GM10266 (cell line): ENCODE measurements around the gene ANKRD23.

Source experiments
- DNase-seq: peaks from one replicate; pipeline ENCODE4 v3.0.0; 2012; ENCODE audit errors: extremely low spot score
- TF ChIP-seq, protein P1 (sequence below): IDR thresholded peaks from 2 replicates; pipeline ENCODE4 v1.5.1; 2012; ENCODE audit warnings: mild to moderate bottlenecking, low read depth; ENCODE audit not compliant: control insufficient read depth, insufficient read depth; ENCODE audit errors: missing control alignments

Gene ANKRD23

GRCh38 chr2:96844405-96844808 is 586 bp upstream of the ANKRD23 start:
- TF ChIP-seq, protein P1, sequence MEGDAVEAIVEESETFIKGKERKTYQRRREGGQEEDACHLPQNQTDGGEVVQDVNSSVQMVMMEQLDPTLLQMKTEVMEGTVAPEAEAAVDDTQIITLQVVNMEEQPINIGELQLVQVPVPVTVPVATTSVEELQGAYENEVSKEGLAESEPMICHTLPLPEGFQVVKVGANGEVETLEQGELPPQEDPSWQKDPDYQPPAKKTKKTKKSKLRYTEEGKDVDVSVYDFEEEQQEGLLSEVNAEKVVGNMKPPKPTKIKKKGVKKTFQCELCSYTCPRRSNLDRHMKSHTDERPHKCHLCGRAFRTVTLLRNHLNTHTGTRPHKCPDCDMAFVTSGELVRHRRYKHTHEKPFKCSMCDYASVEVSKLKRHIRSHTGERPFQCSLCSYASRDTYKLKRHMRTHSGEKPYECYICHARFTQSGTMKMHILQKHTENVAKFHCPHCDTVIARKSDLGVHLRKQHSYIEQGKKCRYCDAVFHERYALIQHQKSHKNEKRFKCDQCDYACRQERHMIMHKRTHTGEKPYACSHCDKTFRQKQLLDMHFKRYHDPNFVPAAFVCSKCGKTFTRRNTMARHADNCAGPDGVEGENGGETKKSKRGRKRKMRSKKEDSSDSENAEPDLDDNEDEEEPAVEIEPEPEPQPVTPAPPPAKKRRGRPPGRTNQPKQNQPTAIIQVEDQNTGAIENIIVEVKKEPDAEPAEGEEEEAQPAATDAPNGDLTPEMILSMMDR, result no peak

GRCh38 chr2:96842600-96842999 is 1.2 kb downstream of the ANKRD23 start:
- no peak for DNase-seq
- TF ChIP-seq, protein P1, result no peak

More at GRCh38 chr2:96844405-96844808, 586 bp upstream of the ANKRD23 start:
- DNase-seq, result no peak

DNA sequence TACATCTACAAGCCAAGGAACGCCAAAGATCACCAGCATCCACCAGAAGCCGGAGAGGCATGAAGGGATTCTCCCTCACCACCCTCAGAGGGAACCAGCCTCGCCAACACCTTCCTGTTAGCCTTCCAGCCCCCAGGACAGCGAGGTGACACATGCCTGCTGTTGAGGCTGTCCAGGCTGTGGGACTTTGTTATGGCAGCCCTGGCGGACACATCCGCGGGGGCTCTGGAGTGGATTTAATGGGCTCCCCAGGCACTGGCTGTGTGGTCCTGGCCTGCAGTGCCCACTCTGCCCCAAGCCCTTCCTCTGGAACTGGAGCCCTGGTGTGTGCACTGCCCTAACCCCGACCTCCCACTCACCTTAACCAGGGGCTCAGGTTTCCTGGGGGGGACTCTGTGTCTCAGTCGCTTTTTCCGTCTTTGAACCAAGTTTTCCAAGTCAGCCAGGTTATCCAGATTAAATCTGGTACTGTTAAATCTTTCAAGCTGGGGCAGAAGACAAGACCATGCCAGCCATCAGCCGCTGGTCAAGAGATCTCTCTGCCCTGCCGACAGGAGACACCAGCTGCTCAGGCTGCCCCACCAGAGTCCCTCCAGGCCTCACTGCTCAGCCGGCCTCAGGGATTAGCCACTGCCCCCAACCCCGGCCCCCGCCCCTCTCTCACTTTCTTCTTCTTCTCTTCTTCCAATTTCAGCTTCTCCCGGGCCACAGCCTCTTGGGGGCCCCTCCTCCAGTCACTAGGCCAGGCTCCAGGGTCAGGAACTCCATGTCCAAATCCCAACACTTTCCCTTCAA is 1.9 kb downstream of the ANKRD23 start:
- DNase-seq, result no peak
- TF ChIP-seq, protein P1, result no peak

GRCh38 chr2:96839875-96840850 is 3.7 kb downstream of the ANKRD23 start:
- DNase-seq, result no peak
- TF ChIP-seq, protein P1, result no peak

- TF ChIP-seq, protein P1, result no peak
- no peak for DNase-seq
Measured at GRCh38 chr2:96839293-96839874, 4.4 kb downstream of the ANKRD23 start.

GRCh38 chr2:96838345-96839292 is 5.2 kb downstream of the ANKRD23 start:
- no peak for DNase-seq
- TF ChIP-seq, protein P1, result no peak
